Body of pancreas (tissue), 4 donors: Measurements from ENCODE around the gene LIPC.

Experiments
- CTCF ChIP-seq, 7 experiments: fragments of 450-650 bp in 4 of 7; fragments of 200-600 bp in 3 of 7; sonication (generic) in 3 of 7; IDR thresholded peaks; one replicate each; pipeline ENCODE4 v1.5.1; 2016 to 2019; ENCODE audit warnings: antibody characterized with exemption in 7 of 7
- POLR2A ChIP-seq, 3 donors: fragments of 450-650 bp; IDR thresholded peaks; one replicate each; pipeline ENCODE4 v1.6.1; 2016; ENCODE audit warnings: antibody characterized with exemption in 3 of 3, mild to moderate bottlenecking in 2 of 3

DNA sequence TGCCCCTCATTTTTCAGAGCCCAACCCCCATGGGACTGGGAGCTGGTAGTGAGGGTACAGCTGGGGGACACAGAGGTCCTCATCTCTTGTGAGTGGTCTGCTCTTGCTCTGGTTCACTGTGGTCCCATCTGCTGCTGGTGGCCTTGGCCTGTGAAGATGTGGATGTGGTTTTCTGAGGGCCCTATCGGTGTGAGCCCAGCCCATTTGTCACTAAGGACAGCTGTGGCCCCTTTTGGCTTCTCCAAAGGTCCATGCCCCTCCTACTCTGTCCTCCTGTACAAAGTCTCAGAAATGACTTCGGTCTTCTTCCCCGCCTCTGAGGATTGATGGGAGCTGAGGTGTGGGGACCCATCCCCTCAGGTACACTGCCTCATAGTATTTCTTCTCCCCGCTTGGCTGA is 21.0 kb downstream of the LIPC start:
- TF ChIP-seq CTCF (IDR thresholded peaks at IDR 0.05) (no peak), POLR2A (IDR thresholded peaks at IDR 0.05) (no peak)
